ENCODE measurements around the gene CORIN. TPM values are rescaled to one million over a fixed set of nuclear protein-coding genes. Genes with fewer than 3 reads are reported as not detected.

The CORIN gene
- total and polyA plus RNA-seq, 2 experiments from 2014 or later: not detected

- no peak for TF ChIP-seq EZH2phosphoT487 (IDR thresholded peaks at IDR 0.05; ENCODE audit: unreplicated experiment)
- no peak for TF ChIP-seq NANOG (IDR thresholded peaks at IDR 0.05; ENCODE audit: borderline replicate concordance)
- TF ChIP-seq CREB1 (CRISPR knock-in tag; IDR thresholded peaks at IDR 0.05; ENCODE audit: low read depth): no peak
- TF ChIP-seq EZH2 (IDR thresholded peaks at IDR 0.05; ENCODE audit: low read depth, unreplicated experiment): no peak
- TF ChIP-seq ZNF114 (CRISPR knock-in tag; IDR thresholded peaks at IDR 0.05): no peak
- no peak for TF ChIP-seq REST (IDR thresholded peaks at IDR 0.05; ENCODE audit: unreplicated experiment)
These were observed 101.3 kb downstream of the CORIN start (continued) for GRCh38 chr4:47736555-47736954.

GRCh38 chr4:47736146-47736545, 101.7 kb downstream of the CORIN start:
- peaks cover 2% of the 10 kb centered on the region for H3K27me3 Mint-ChIP-seq (ENCODE audit: insufficient read depth, low read depth, poor library complexity)
- no peaks in the 10 kb centered on the region for H3K9me2 ChIP-seq (ENCODE audit: insufficient read depth)
- H2AFZ ChIP-seq: 0 out of 2 replicates have a peak overlapping the region, but pooled peaks have one; percentile 29
- peaks cover 8% of the 10 kb centered on the region; the same call in 1 of the 3 replicates for H3K9me3 Mint-ChIP-seq
- no peak overlapping the region for H3K27ac Mint-ChIP-seq
- H3K36me3 Mint-ChIP-seq (ENCODE audit: low read depth): no peaks in the 10 kb centered on the region; the same call in 2 of the 3 replicates
- H3K36me3 ChIP-seq (ENCODE audit: insufficient read depth): no peaks in the 10 kb centered on the region; the same call in 1 of the 2 replicates
- no peaks in the 10 kb centered on the region for H3K27me3 ChIP-seq (ENCODE audit: insufficient read depth)
- no peaks in the 10 kb centered on the region for H3K4me1 ChIP-seq (ENCODE audit: insufficient read depth)
- DNase-seq (ENCODE audit: low spot score) (no peak), ATAC-seq (no peak)
- no peak overlapping the region for H3K4me3 ChIP-seq
- H3F3A ChIP-seq (replicated peaks; ENCODE audit: low read depth): no peaks in the 10 kb centered on the region
- H3K4me1 Mint-ChIP-seq: no peaks in the 10 kb centered on the region; the same call in 1 of the 3 replicates
- no peak overlapping the region for H3K27ac ChIP-seq (ENCODE audit: low read depth)
- H4K20me1 ChIP-seq (replicated peaks; ENCODE audit: insufficient read depth): no peaks in the 10 kb centered on the region
- H3K4me3 Mint-ChIP-seq: no peak overlapping the region
- H3K4me2 ChIP-seq: no peak overlapping the region
- H3K79me2 ChIP-seq (replicated peaks; ENCODE audit: insufficient read depth): no peaks in the 10 kb centered on the region
- TF ChIP-seq ZNF462 (CRISPR knock-in tag; IDR thresholded peaks at IDR 0.05): no peak
- TF ChIP-seq NANOG (IDR thresholded peaks at IDR 0.05; ENCODE audit: borderline replicate concordance): no peak
- no peak for TF ChIP-seq ZNF114 (CRISPR knock-in tag; IDR thresholded peaks at IDR 0.05)
- no peak for TF ChIP-seq EZH2phosphoT487 (IDR thresholded peaks at IDR 0.05; ENCODE audit: unreplicated experiment)
- no peak for TF ChIP-seq ZNF331 (CRISPR knock-in tag; IDR thresholded peaks at IDR 0.05; ENCODE audit: low read depth)
- TF ChIP-seq POLR2AphosphoS5 (IDR thresholded peaks at IDR 0.05; ENCODE audit: low read depth): no peak
- no peak for TF ChIP-seq CREB1 (CRISPR knock-in tag; IDR thresholded peaks at IDR 0.05; ENCODE audit: low read depth)
- no peak for TF ChIP-seq CTCF (conservative IDR thresholded peaks at IDR 0.05; ENCODE audit: low read depth in 2 of 2)
- TF ChIP-seq ETS1 (IDR thresholded peaks at IDR 0.05): no peak

Data from GM23338 (cell line).